Astrocyte (in vitro differentiated cells and primary cell): ENCODE data around the gene NT5E. TPM values are rescaled to one million over a fixed set of nuclear protein-coding genes. Genes with fewer than 3 reads are reported as not detected.

Source experiments
- DNase-seq: peaks from one replicate; pipeline ENCODE4 v3.0.0-alpha.2; 2010; ENCODE audit warnings: low read depth
- FAIRE-seq: peaks from 2 replicates; lab custom pipeline; 2011; peaks lifted over from hg19 to GRCh38; lab: Jason Lieb, UNC
- H2AFZ ChIP-seq: 2 replicates; pipeline ENCODE4 v1.6.0; 2012; ENCODE audit warnings: low read depth, low read length, inconsistent platforms
- H3K27ac ChIP-seq: 2 replicates; pipeline ENCODE4 v1.5.1; 2011; ENCODE audit warnings: low read depth, low read length, inconsistent platforms
- H3K27me3 ChIP-seq: 2 replicates; pipeline ENCODE4 v1.6.0; 2011; ENCODE audit warnings: low read length, inconsistent platforms; ENCODE audit not compliant: insufficient read depth
- H3K36me3 ChIP-seq: 2 replicates; pipeline ENCODE4 v1.5.1; 2011; ENCODE audit warnings: low read length, inconsistent platforms; ENCODE audit not compliant: insufficient read depth
- H3K4me1 ChIP-seq: 2 replicates; pipeline ENCODE4 v1.5.1; 2011; ENCODE audit warnings: low read length, inconsistent platforms; ENCODE audit not compliant: insufficient read depth
- H3K4me2 ChIP-seq: 2 replicates; pipeline ENCODE4 v1.6.0; 2012; ENCODE audit warnings: low read length, inconsistent platforms
- H3K4me3 ChIP-seq: 2 replicates; pipeline ENCODE4 v1.5.1; 2011; ENCODE audit warnings: low read depth, mild to moderate bottlenecking, low read length, inconsistent platforms; ENCODE audit not compliant: insufficient read depth
- H3K79me2 ChIP-seq: 2 replicates; pipeline ENCODE4 v1.6.0; 2012; ENCODE audit warnings: mild to moderate bottlenecking, low read length, inconsistent platforms; ENCODE audit not compliant: insufficient read depth
- H3K9ac ChIP-seq: 2 replicates; pipeline ENCODE4 v1.6.0; 2012; ENCODE audit warnings: mild to moderate bottlenecking, low read length, inconsistent platforms
- H3K9me3 ChIP-seq: 2 replicates; pipeline ENCODE4 v1.5.1; 2012; ENCODE audit warnings: low read depth, mild to moderate bottlenecking, low read length, inconsistent platforms; ENCODE audit not compliant: insufficient read depth
- H4K20me1 ChIP-seq: 2 replicates; pipeline ENCODE4 v1.6.0; 2012; ENCODE audit warnings: low read length, inconsistent platforms; ENCODE audit not compliant: insufficient read depth
- H3K27ac Mint-ChIP-seq: one replicate; pipeline ENCODE4 v1.8.0; 2021; ENCODE audit warnings: mild to moderate bottlenecking, mixed read lengths; ENCODE audit not compliant: unreplicated experiment
- H3K27me3 Mint-ChIP-seq: one replicate; pipeline ENCODE4 v1.8.0; 2021; ENCODE audit warnings: low read depth, mixed read lengths; ENCODE audit not compliant: unreplicated experiment
- H3K36me3 Mint-ChIP-seq: one replicate; pipeline ENCODE4 v1.8.0; 2021; ENCODE audit warnings: low read depth, mixed read lengths; ENCODE audit not compliant: unreplicated experiment
- H3K4me1 Mint-ChIP-seq: one replicate; pipeline ENCODE4 v1.8.0; 2021; ENCODE audit warnings: low read depth, mixed read lengths; ENCODE audit not compliant: unreplicated experiment
- H3K4me3 Mint-ChIP-seq: one replicate; pipeline ENCODE4 v1.8.0; 2021; ENCODE audit warnings: mild to moderate bottlenecking, moderate library complexity, mixed read lengths; ENCODE audit not compliant: unreplicated experiment
- H3K9me3 Mint-ChIP-seq: one replicate; pipeline ENCODE4 v1.8.0; 2021; ENCODE audit warnings: mild to moderate bottlenecking, mixed read lengths; ENCODE audit not compliant: unreplicated experiment
- CTCF ChIP-seq: IDR thresholded peaks from 2 replicates; pipeline ENCODE4 v1.5.1; 2011; ENCODE audit warnings: low read depth, mild to moderate bottlenecking, inconsistent platforms, low read length, moderate library complexity; ENCODE audit not compliant: insufficient read depth
- EZH2 ChIP-seq: IDR thresholded peaks from 2 replicates; pipeline ENCODE4 v1.6.1; 2012; ENCODE audit warnings: mild to moderate bottlenecking, low read length, inconsistent platforms; ENCODE audit not compliant: insufficient read depth
- total RNA-seq: library from RNA; stranded (reverse); gene quantifications from 2 replicates; pipeline ENCODE4 v1.2.1, GENCODE V29; 2021

Gene NT5E
- total RNA-seq, 1 donor from 2014 or later = 77.4 TPM

DNA sequence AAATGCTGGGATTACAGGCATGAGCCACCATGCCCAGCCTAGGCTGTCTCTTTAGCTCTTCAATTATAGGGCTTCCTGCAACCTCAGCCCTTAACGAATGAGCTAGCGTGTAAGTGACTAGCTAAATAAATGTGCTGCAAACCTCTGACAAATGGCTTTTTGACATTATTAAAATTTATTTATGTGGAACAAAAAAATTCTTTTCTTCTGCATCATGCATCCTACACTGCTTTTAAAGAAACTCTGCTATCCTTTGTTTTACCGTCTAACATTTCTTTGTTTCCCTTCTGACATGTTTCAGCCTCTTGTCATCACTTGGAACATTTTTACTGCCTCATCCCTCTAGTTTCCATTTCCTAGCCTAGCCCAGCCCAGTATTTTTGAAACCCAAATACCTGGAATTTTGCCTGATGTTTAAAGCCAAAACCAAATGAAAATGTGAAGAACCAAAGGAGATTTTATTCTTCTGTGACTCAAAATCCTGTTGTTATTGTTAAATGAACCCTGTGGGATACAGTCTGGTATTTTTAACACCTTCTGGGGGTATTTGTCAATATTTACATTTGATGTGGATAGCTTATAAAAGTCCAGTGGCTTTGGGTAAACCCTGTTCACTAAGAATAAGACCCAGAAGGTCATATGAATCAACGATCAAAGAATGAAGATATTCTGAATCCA is 9.5 kb downstream of the NT5E start:
- peak; percentile 52 for FAIRE-seq
- H3K9ac ChIP-seq = peak overlapping the region; percentile 43

DNA sequence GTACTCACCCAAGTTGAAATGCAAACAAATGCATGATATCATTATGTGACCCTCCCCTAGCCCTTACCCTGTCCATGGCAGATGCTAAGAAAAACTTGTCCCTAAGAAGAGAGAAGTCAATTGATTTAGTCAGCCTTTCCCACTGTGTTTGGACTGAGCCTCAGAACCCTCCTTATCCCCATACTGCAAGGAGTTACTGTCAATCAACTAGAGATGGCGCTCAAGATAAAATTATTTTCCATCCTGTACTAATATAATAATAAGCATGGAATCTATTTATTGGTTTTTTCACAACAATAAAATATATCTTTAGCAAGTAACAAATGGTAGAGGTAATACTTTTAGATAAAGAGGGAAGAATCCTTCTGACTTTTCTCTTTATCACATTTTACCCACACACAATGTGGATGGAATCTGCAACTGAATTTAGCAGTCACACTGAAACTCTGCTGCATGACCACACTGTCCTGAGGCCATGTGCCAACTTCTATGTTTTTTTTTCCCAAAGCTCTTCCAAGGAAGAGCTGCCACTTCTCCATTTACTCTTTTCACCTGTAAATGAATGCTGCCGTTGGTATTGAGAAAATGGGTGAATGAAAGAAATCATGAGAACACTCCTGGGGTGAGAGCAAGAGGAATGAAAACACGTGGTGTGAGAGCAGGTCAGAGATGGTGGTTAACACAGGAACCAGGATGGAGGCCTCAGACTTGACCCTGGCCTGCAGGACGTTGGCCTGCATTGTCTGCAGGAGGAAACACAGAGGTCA is 10.5 kb downstream of the NT5E start:
- peaks cover 82% of the 10 kb centered on the region for H3K4me1 ChIP-seq
- H3K27me3 ChIP-seq = no peaks in the 10 kb centered on the region
- H3K9me3 Mint-ChIP-seq = no peaks in the 10 kb centered on the region
- H3K4me3 ChIP-seq = no peak overlapping the region
- H3K4me1 Mint-ChIP-seq = peaks cover 68% of the 10 kb centered on the region
- H3K27ac ChIP-seq = peak overlapping the region; percentile 76
- no peaks in the 10 kb centered on the region for H3K36me3 ChIP-seq
- peak overlapping the region; percentile 27 for H3K4me2 ChIP-seq
- no peak overlapping the region for H3K9ac ChIP-seq
- no peaks in the 10 kb centered on the region for H3K9me3 ChIP-seq
- H3K27ac Mint-ChIP-seq = peak overlapping the region; percentile 77
- H3K79me2 ChIP-seq = peaks cover 40% of the 10 kb centered on the region
- peaks cover 20% of the 10 kb centered on the region for H4K20me1 ChIP-seq
- DNase-seq (no peak), FAIRE-seq (no peak)
- TF ChIP-seq EZH2 (no peak), CTCF (no peak)
- peaks cover 10% of the 10 kb centered on the region for H3K36me3 Mint-ChIP-seq
- no peaks in the 10 kb centered on the region for H3K27me3 Mint-ChIP-seq
- H3K4me3 Mint-ChIP-seq = no peak overlapping the region
- H2AFZ ChIP-seq = no peak overlapping the region

More for the DNA sequence above, 9.5 kb downstream of the NT5E start:
- H3K4me2 ChIP-seq = peak overlapping the region; percentile 77
- peak overlapping the region; percentile 76 for H3K27ac ChIP-seq
- no peak overlapping the region for H2AFZ ChIP-seq
- Mint-ChIP-seq H3K9me3 (no peaks in the 10 kb centered on the region), H3K4me3 (no peak overlapping the region), H3K36me3 (peaks cover 13% of the 10 kb centered on the region), H3K27me3 (no peaks in the 10 kb centered on the region), H3K4me1 (peaks cover 59% of the 10 kb centered on the region), H3K27ac (peak overlapping the region; percentile 77)
- peak; percentile 94 for DNase-seq
- peaks cover 50% of the 10 kb centered on the region for H3K79me2 ChIP-seq
- H3K4me3 ChIP-seq = peak overlapping the region; percentile 25
- H3K36me3 ChIP-seq = no peaks in the 10 kb centered on the region
- H3K9me3 ChIP-seq = no peaks in the 10 kb centered on the region
- H3K4me1 ChIP-seq = peaks cover 72% of the 10 kb centered on the region
- TF ChIP-seq EZH2 (no peak), CTCF (no peak)
- H3K27me3 ChIP-seq = no peaks in the 10 kb centered on the region
- H4K20me1 ChIP-seq = peaks cover 27% of the 10 kb centered on the region
